ENCODE data around the gene SGCA. TPM values are rescaled to one million over a fixed set of nuclear protein-coding genes. Genes with fewer than 3 reads are reported as not detected.

The SGCA gene
- total and polyA plus RNA-seq, 9 of the 15 experiments (the other 6 are each of a cell fraction or from before 2014, with no cell fraction given) = not detected

GRCh38 chr17:50191359-50192143, 25.7 kb downstream of the SGCA start (continued):
- TF ChIP-seq AFF4 (CRISPR knock-in tag; IDR thresholded peaks at IDR 0.05) (no peak), ZFX (CRISPR knock-in tag; IDR thresholded peaks at IDR 0.05) (no peak), CBX8 (IDR thresholded peaks at IDR 0.05; ENCODE audit: borderline replicate concordance, extremely low read depth, low read depth, low read length, poor library complexity, severe bottlenecking) (no peak), NR2C1 (IDR thresholded peaks at IDR 0.05) (no peak), NR2C1 (tag; IDR thresholded peaks at IDR 0.05) (no peak), EZH2 (IDR thresholded peaks at IDR 0.05; ENCODE audit: borderline replicate concordance, low read depth, low read length) (no peak), ZNF561 (CRISPR knock-in tag; conservative IDR thresholded peaks at IDR 0.05) (no peak), ZBTB33 (CRISPR knock-in tag; IDR thresholded peaks at IDR 0.05) (no peak), PATZ1 (CRISPR knock-in tag; IDR thresholded peaks at IDR 0.05; ENCODE audit: borderline replicate concordance) (no peak), MAX (CRISPR knock-in tag; IDR thresholded peaks at IDR 0.05) (no peak), SOX6 (IDR thresholded peaks at IDR 0.05) (no peak)
